NT2/D1 (cell line): ENCODE measurements around the gene TBXAS1.

Source experiments
- SUZ12 ChIP-seq: IDR thresholded peaks from 2 replicates; pipeline ENCODE4 v1.6.1; 2011; ENCODE audit not compliant: insufficient read length, insufficient read depth; ENCODE audit errors: extremely low read depth
- YY1 ChIP-seq: IDR thresholded peaks from 2 replicates; pipeline ENCODE4 v1.6.1; 2011; ENCODE audit not compliant: insufficient read length, insufficient read depth
- ZNF274 ChIP-seq: IDR thresholded peaks from 2 replicates; pipeline ENCODE4 v1.6.1; 2011; ENCODE audit warnings: mild to moderate bottlenecking, low read depth, low read length

DNA sequence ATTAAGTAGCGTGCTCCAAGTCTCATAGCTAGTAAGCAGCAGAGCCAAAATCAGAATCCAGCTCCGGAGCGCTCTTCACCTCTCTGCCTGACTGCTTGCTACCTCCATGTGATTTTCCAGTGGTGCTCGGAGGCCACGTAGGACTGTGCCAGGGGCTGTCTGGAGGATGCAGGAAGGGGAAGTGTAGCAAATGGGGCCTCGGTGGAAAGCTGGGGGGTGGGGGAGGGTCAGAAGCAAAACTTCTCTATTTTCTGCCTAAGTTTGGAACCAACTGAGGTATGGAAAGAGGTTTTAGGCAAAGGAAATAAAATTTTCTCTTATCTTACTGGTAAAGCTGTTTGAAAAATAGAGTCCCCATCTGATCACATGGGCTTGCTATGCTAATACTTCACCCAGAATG, 108.7 kb downstream of the TBXAS1 start:
- TF ChIP-seq ZNF274 (no peak), SUZ12 (no peak), YY1 (no peak)
